HG03196 (cell line): ENCODE measurements around the gene FBXL19.
"Not testable (repeated sequence)": the region's sequence is repeated elsewhere in the genome, so short reads cannot be mapped to it uniquely, and the experiment has no call there.

Source experiments
- ATAC-seq: cut with Tn5 transposase; IDR thresholded peaks from one replicate; pipeline ENCODE4 v1.9.1; 2021; ENCODE audit not compliant: unreplicated experiment

FBXL19 gene

GRCh38 chr16:30923554-30924075, at the start of gene FBXL19:
FBXL19 (plus strand) TSS chr16:30923572; CDS start chr16:30925755, 2,183 bp downstream.
- ATAC-seq, result no peak

- ATAC-seq, result no peak
Measured at GRCh38 chr16:30874244-30874820, 49.0 kb upstream of the FBXL19 start.

GRCh38 chr16:30874821-30875717, 48.3 kb upstream of the FBXL19 start:
- ATAC-seq, result peak; percentile 76

GRCh38 chr16:30875871-30876801, 47.2 kb upstream of the FBXL19 start:
- ATAC-seq, result no peak

GRCh38 chr16:30876867-30877266, 46.5 kb upstream of the FBXL19 start:
- no peak for ATAC-seq

GRCh38 chr16:30882429-30883310, 40.7 kb upstream of the FBXL19 start:
- ATAC-seq, result no peak

- no peak for ATAC-seq
Measured at GRCh38 chr16:30884760-30885159, 38.6 kb upstream of the FBXL19 start.

- no peak for ATAC-seq
Measured at GRCh38 chr16:30885196-30885595, 38.2 kb upstream of the FBXL19 start.

- no peak for ATAC-seq
Measured at GRCh38 chr16:30886145-30886544, 37.2 kb upstream of the FBXL19 start.

GRCh38 chr16:30887927-30888326, 35.4 kb upstream of the FBXL19 start:
- ATAC-seq, result no peak

- ATAC-seq, result no peak
Measured at GRCh38 chr16:30888856-30889499, 34.4 kb upstream of the FBXL19 start.

- ATAC-seq, result no peak
Measured at GRCh38 chr16:30889721-30890120, 33.7 kb upstream of the FBXL19 start.

- not testable (repeated sequence) for ATAC-seq
Measured at GRCh38 chr16:30891043-30891823, 32.1 kb upstream of the FBXL19 start.

- no peak for ATAC-seq
Measured at GRCh38 chr16:30892670-30893416, 30.5 kb upstream of the FBXL19 start.

- peak; percentile 7 for ATAC-seq
Measured at GRCh38 chr16:30893417-30893743, 30.0 kb upstream of the FBXL19 start.

GRCh38 chr16:30893744-30894539, 29.4 kb upstream of the FBXL19 start, which contains the start of gene BCL7C:
BCL7C (minus strand) TSS chr16:30894077; CDS start chr16:30893944, 133 bp downstream.
- peak; percentile 67 for ATAC-seq
